Measurements from ENCODE around the gene MAML3.
A peak's percentile ranks its signal among the peaks of the same experiment; 100 is the strongest.

Gene MAML3

DNA sequence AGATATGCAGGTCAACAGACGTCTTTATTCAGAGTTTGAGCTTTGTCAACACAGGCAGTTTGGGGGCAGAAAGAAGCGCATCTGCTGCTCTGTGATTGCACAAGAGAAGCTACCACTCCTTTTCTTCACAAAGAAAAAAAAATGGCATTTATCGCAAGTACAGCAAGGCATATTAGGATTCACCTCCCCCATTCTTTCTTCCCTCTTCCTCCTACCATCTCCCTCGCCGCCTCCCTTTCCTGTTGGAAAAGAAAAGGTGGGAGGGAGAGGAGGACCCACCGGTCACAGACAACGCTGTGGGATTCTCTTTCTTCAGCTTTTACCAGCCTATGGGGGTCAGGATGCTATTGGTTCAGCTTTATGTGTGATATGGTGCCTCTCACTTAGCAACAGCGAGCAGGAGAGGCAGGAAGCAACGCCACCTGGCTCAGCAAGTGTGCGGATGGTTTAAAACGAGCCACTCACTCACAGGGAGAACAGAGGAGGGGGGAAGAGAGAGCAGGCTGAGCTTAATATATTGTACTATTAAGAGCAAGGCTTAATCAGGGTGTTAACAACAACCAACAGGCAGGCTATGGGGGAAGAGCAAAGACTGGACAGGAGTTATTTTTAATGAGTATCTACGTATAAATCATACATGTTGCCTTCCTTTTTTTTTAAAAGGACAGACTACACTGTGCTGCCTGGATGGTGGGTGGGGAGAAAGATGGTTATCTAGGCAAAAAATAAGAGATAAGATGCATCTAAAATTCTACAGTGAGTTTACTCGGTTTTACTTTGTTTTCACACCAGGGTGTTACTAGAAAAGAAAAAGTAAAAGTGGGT, 104.7 kb downstream of the MAML3 start:
- FAIRE-seq (peak; percentile 92), DNase-seq (ENCODE audit: insufficient read length, low spot score) (no peak)

DNA sequence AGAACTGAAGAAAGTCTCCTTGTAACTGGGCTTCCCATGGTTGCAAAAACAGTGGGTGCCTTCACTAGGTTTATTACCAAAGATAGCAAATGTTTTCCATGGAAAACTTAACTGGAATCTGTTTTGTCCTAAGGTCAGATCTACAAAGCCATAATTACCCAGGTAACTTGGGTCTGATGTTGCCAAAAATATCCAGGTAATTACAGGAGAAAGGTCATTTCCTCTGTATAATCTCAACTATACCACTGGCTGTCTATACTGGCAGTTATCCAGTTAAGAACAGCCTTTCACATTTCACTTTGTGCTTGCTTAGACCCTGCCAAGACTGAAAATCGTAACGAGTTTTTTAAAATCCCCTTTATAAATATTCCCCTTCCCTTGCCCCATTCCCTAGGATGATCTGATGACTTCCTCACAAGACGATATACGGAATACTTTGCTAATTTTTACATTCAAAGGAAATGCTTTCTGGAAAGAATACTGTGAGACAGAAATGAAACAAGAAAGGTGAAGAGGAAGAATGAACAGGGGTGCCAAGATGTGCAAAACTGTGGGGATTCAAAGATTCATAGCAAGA, 105.5 kb downstream of the MAML3 start:
- TF ChIP-seq, protein P1, sequence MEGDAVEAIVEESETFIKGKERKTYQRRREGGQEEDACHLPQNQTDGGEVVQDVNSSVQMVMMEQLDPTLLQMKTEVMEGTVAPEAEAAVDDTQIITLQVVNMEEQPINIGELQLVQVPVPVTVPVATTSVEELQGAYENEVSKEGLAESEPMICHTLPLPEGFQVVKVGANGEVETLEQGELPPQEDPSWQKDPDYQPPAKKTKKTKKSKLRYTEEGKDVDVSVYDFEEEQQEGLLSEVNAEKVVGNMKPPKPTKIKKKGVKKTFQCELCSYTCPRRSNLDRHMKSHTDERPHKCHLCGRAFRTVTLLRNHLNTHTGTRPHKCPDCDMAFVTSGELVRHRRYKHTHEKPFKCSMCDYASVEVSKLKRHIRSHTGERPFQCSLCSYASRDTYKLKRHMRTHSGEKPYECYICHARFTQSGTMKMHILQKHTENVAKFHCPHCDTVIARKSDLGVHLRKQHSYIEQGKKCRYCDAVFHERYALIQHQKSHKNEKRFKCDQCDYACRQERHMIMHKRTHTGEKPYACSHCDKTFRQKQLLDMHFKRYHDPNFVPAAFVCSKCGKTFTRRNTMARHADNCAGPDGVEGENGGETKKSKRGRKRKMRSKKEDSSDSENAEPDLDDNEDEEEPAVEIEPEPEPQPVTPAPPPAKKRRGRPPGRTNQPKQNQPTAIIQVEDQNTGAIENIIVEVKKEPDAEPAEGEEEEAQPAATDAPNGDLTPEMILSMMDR (IDR thresholded peaks at IDR 0.05; ENCODE audit: insufficient read depth, missing control alignments) = no peak
- FAIRE-seq (peak; percentile 63), DNase-seq (ENCODE audit: insufficient read length, low spot score) (no peak)

More for the DNA sequence above, 104.7 kb downstream of the MAML3 start:
- TF ChIP-seq, protein P1 (IDR thresholded peaks at IDR 0.05; ENCODE audit: insufficient read depth, missing control alignments) = peak; percentile 26

- FAIRE-seq (no peak), DNase-seq (ENCODE audit: insufficient read length, low spot score) (no peak)
- TF ChIP-seq, protein P1 (IDR thresholded peaks at IDR 0.05; ENCODE audit: insufficient read depth, missing control alignments) = no peak
Measured at GRCh38 chr4:140047786-140048185, 106.2 kb downstream of the MAML3 start.

- TF ChIP-seq, protein P1 (IDR thresholded peaks at IDR 0.05; ENCODE audit: insufficient read depth, missing control alignments) = no peak
- FAIRE-seq (no peak), DNase-seq (ENCODE audit: insufficient read length, low spot score) (no peak)
Measured at GRCh38 chr4:140047017-140047640, 106.9 kb downstream of the MAML3 start.

- FAIRE-seq = no peak
- TF ChIP-seq, protein P1 (IDR thresholded peaks at IDR 0.05; ENCODE audit: insufficient read depth, missing control alignments) = no peak
- DNase-seq (ENCODE audit: insufficient read length, low spot score) = no peak
Measured at GRCh38 chr4:140046543-140046942, 107.4 kb downstream of the MAML3 start.

GRCh38 chr4:140046016-140046415, 108.0 kb downstream of the MAML3 start:
- FAIRE-seq (no peak), DNase-seq (ENCODE audit: insufficient read length, low spot score) (no peak)

More at GRCh38 chr4:140046016-140046415, 108.0 kb downstream of the MAML3 start:
- TF ChIP-seq, protein P1 (IDR thresholded peaks at IDR 0.05; ENCODE audit: insufficient read depth, missing control alignments) = no peak
